ENCODE measurements around the gene SIX3.

DNA sequence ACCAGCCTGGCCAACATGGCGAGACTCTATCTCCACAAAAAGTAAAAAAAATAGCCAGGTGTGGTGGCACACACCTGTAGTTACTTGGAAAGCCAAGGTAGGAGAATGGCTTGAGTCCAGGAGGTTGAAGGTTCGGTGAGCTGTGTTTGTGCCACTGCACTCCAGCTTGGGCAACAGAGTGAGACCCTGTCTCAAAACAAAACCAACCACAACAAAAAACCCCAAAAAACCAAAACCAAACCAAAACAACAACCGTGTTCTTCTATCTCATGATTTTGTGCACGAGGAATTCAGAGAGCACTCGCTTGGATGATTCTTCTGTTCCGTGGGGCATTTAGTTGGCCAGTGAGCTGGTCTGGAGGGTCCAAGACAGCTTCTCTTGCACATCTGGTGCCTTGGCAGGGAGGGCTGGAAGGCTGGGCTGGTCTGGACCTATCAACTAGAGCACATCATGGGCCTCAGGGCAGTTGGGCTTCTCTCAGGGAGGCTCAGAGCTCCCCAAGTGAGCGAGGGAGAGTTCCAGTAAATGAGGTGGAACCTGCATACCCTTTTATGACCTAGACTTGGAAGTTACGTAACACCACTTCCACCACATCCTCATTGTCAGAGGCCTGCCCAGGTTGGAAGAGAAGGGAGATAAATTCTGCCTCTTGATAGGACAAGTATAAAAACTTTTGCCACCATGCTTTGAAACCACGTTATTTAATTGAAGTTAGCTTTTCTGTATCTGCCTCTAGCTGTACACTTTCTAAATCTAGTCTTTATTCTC lies 42.5 kb downstream of the SIX3 start:
- no peak for TF ChIP-seq EZH2 (IDR thresholded peaks at IDR 0.05; ENCODE audit: borderline replicate concordance, low read length)
- TF ChIP-seq, protein P1, sequence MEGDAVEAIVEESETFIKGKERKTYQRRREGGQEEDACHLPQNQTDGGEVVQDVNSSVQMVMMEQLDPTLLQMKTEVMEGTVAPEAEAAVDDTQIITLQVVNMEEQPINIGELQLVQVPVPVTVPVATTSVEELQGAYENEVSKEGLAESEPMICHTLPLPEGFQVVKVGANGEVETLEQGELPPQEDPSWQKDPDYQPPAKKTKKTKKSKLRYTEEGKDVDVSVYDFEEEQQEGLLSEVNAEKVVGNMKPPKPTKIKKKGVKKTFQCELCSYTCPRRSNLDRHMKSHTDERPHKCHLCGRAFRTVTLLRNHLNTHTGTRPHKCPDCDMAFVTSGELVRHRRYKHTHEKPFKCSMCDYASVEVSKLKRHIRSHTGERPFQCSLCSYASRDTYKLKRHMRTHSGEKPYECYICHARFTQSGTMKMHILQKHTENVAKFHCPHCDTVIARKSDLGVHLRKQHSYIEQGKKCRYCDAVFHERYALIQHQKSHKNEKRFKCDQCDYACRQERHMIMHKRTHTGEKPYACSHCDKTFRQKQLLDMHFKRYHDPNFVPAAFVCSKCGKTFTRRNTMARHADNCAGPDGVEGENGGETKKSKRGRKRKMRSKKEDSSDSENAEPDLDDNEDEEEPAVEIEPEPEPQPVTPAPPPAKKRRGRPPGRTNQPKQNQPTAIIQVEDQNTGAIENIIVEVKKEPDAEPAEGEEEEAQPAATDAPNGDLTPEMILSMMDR (IDR thresholded peaks at IDR 0.05; ENCODE audit: low read length): no peak

Measured in OCI-LY1 (cell line).